Measurements from ENCODE around the gene ARRB2.
"Not testable (repeated sequence)": the region's sequence is repeated elsewhere in the genome, so short reads cannot be mapped to it uniquely, and the experiment has no call there.

Gene ARRB2

DNA sequence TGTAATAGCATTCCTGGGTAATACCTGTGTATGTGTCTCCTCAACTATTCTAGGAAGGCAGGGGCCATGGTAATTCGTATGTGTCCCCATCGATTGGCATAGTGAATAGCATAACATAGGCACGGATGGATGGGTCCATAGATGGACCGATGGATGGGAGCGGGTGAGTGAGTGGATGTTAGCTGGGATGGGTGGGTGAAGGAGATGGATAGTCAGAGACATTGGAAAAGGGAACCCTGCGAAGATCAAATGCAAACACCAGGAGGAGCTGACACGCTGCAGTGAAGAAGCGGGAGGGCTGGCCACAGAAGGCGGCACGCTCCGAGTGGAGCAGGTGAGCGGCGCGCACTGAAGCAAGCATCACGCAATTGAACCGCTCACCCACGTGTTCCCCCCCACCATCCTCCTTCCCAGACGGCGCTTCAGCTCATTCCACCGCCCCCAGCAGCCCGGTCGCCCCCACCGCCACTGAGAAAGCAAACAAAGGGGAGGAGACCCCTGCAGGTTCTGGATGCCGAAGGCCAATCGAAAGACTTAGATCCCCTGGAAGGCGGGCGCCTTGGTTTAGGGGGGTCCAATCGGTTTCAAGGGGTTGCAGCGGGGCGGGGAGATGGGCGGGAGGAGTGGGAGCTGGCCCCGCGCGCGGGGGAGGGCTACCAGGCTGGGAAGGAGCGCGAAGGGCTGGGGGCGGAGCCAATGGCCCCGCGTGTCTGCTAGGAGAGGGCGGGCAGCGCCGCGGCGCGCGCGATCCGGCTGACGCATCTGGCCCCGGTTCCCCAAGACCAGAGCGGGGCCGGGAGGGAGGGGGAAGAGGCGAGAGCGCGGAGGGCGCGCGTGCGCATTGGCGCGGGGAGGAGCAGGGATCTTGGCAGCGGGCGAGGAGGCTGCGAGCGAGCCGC lies at the start of gene ARRB2:
TSS of gene ARRB2 (plus strand) at position 839 of the 899 bp plus-strand sequence. CDS start 90 bp downstream, outside the sequence.
- DNase-seq = peak; percentile 98

DNA sequence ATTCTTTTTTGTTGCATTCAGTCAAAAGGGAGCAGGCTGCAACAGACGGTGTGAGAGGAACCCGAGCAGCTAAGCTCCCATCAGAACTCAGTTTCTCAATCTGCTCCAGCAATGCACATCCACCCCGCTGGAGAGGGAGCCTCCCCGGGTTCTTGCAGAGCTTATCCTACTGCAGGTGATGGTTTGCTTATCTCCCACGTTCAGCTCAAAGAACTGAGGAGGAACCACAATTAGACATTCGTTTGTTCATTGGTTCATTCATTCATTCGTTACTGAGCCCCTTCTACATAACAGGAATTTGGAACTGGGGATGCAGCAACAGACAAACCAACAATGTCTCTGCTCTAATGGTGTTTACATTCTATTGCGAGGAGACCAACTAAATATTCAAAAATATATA lies 46.7 kb upstream of the ARRB2 start:
- DNase-seq = no peak

- DNase-seq = no peak
These were observed 46.2 kb upstream of the ARRB2 start for GRCh38 chr17:4664230-4664629.

- no peak for DNase-seq
These were observed 45.4 kb upstream of the ARRB2 start for GRCh38 chr17:4665027-4665426.

- no peak for DNase-seq
These were observed 44.1 kb upstream of the ARRB2 start for GRCh38 chr17:4666296-4666695.

DNA sequence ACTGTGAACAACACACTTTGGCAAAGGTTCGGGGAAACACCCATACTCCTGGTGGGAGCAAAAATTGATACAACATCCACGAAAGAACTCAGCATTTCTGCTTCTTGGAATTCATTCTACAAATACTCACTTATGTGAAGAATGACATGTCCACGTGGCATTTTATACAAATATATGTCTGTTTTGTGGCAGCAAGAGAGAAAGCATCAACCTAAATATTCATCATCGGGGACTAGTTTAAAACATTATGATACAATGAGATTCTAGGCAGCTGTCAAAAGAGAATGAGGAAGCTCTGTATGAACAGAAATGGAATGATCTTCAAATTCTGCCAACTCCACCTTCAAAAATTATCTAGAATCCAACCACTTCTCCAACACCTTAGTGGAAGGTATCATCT lies 43.3 kb upstream of the ARRB2 start:
- no peak for DNase-seq

DNA sequence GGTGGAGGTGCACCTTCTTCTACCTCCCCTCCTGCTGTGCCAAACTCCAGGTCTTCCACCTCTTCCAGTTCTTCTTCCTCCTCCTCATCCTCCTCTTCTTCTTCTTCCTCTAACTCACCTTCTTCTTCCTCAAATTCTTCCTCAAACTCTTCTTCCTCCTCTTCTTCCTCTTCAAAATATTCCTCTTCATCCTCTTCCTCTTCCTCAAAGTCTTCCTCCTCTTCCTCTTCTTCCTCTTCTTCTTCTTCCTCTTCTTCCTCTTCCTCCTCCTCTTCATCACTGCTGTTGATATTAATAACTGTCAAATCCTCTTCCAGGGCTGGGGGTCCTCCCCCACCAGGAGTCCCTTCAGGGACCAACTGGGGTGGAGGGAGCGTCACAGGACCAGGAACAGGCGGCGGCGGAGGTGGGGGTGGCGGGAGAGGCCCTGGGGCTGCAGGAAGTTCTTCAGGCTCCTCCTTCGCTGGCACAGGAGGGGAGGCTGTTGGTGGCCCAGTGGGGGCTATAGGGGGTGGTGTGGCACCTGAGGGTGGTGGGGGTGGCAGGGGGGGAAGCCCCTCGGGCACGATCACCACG lies 38.3 kb upstream of the ARRB2 start:
- no peak for DNase-seq

DNA sequence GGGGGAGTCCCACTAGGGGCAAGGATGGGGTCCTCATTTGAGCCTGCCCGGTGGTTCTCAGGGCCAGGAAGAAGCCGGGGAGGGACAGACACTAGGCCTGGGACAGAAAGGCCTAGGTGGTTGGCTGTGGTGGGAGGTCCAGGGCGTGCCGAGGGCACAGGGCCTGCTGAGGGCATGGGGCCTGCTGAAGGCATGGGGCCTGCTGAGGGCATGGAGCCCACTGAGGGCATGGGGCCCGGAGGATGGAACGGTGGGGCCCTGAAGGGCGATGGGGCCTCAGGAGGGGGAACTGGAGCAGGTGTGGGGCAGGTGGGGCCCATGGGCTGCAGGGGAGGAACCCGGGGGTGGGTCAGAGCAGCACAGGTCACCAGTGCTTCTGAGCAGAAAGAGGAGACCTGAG lies 37.7 kb upstream of the ARRB2 start:
- DNase-seq = no peak

GRCh38 chr17:4673169-4673568 lies 37.3 kb upstream of the ARRB2 start:
- DNase-seq = no peak

- no peak for DNase-seq
These were observed 36.3 kb upstream of the ARRB2 start for GRCh38 chr17:4673986-4674684.

GRCh38 chr17:4674685-4674998 lies 35.8 kb upstream of the ARRB2 start:
- no peak for DNase-seq

GRCh38 chr17:4675791-4676190 lies 34.6 kb upstream of the ARRB2 start:
- DNase-seq = no peak

GRCh38 chr17:4676791-4677190 lies 33.6 kb upstream of the ARRB2 start:
- no peak for DNase-seq

DNA sequence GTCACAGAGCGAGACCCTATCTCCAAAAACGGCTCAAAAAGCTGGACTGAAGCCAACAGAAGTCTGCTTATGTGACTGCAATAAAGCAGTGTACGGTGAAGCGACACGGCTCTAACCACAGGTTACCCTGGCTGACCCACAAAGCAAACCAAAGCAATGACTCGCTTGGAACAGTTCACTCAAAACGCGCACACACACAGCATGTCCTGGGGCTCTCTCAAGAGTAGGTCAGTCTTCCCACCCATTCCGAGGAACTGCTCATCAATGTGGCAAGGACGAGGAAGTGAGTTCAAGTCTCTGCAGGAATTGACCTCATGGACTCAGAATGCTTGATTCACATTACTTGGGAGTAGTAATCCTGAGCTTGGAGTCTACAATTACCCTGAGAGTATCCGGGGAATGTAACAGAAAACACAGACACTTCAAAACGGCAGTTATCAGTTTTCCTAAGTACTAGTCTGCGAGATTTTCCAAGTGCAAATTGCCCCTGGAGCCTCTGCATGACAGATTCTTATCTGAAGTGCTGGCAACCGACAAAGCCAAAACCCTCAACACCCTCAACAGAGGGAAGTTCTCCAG lies 31.9 kb upstream of the ARRB2 start:
- no peak for DNase-seq

DNA sequence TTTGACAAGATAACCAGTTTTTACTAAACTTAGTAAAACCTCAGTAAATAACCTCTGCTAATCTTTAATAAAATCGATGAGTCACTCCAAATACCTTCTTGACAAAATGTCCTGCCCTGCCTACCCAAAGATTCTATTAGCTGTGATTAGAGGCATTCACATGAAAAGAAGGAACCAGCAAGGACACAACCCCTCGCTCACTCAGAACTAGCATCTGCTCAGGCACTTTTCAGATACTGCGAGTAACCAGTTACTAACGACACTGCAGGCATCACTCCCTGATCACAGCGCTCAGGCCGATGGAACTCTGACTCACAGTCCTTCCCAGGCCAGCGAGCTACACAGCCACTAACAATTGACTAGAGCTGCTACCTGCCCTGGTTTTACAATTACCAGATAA lies 30.8 kb upstream of the ARRB2 start:
- no peak for DNase-seq

DNA sequence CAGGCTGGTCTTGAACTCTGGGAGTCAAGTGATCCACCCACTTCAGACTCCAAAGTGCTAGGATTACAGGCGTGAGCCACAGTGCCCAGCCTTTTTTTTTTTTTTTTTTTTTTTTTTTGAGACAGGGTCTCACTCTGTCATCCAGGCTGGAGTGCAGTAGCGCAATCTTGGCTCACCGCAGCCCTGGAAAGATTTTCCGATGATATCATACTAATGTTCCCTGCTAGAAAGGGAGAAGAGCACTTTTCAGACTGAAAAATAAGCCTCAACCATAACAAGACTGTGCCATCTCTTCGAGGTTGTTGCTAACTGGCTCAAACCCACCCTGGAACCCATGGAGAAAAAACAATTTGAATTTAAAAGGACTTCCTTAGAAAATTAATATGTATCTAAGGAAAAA lies 26.7 kb upstream of the ARRB2 start:
- DNase-seq = not testable (repeated sequence)

- not testable (repeated sequence) for DNase-seq
These were observed 20.6 kb upstream of the ARRB2 start for GRCh38 chr17:4689872-4690271.

DNA sequence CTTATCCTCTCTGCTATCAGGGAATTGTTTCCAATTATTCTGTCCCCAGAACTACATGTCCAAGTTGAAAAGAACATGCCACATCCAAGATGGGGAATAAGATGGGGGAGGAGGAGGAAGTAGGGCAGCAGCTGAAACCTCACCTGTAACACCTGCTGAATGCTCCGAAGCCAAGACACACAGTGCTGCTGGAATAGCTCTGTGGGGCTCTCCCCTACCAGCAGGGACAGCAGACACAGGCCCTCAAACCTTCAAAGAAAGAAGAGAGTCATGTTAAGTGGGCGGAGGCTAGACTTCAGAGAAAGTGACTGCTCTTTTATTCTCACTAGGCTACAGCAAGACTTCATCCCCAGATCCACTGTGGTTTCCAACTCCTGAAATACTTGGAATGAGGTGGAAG lies 19.7 kb upstream of the ARRB2 start:
- DNase-seq = no peak

GRCh38 chr17:4691686-4692085 lies 18.7 kb upstream of the ARRB2 start:
- no peak for DNase-seq

DNA sequence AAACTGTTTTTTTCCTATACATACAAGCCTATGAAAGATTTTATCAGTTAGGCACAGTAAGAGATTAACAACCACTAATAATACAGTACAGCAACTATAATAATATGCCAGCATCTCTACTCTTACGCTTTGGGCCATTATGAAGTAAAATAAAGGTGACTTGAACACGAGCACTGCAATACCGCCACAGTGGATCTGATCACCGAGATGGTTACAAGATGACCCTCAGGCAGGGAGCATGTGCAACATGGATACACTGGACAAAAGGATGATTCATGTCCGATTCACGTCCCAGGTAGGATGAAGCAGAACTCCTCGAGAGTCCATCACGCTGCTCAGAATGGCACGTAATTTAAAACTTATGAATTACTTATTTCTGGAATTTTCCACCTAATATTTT lies 17.0 kb upstream of the ARRB2 start:
- DNase-seq = no peak

GRCh38 chr17:4696437-4696805 lies 14.0 kb upstream of the ARRB2 start:
- no peak for DNase-seq

GRCh38 chr17:4699401-4700056 lies 10.9 kb upstream of the ARRB2 start:
- not testable (repeated sequence) for DNase-seq

- DNase-seq = no peak
These were observed 9.3 kb upstream of the ARRB2 start for GRCh38 chr17:4701116-4701515.

Data from activated CD8-positive, alpha-beta memory T cell treated with anti-CD3 and anti-CD28 coated beads for 24 hours (primary cell).